IPS DF 6.9 (cell line): Measurements from ENCODE around the gene PLCD1.
A peak's percentile ranks its signal among the peaks of the same experiment; 100 is the strongest.

ENCODE experiments used
- DNase-seq: peaks from one replicate; pipeline ENCODE4 v3.0.0-alpha.2; 2013; ENCODE audit warnings: low read depth, low spot score
- H3K27ac ChIP-seq: one replicate; pipeline ENCODE4 v1.5.1; 2013; ENCODE audit warnings: low read length, control low read depth
- H3K27me3 ChIP-seq: 2 replicates; pipeline ENCODE4 v1.6.1; 2013; ENCODE audit warnings: mild to moderate bottlenecking, low read length; ENCODE audit not compliant: control insufficient read depth, insufficient read depth
- H3K36me3 ChIP-seq: 2 replicates; pipeline ENCODE4 v1.6.1; 2013; ENCODE audit warnings: low read length; ENCODE audit not compliant: control insufficient read depth, insufficient read depth
- H3K4me1 ChIP-seq: 2 replicates; pipeline ENCODE4 v1.6.1; 2013; ENCODE audit warnings: low read length; ENCODE audit not compliant: control insufficient read depth, insufficient read depth
- H3K4me3 ChIP-seq: 2 replicates; pipeline ENCODE4 v1.5.1; 2013; ENCODE audit warnings: mild to moderate bottlenecking, low read length
- H3K9me3 ChIP-seq: 2 replicates; pipeline ENCODE4 v1.6.1; 2013; ENCODE audit warnings: low read length, inconsistent platforms; ENCODE audit not compliant: control insufficient read depth, insufficient read depth
- WGBS: extraction: QIAGEN DNeasy Blood & Tissue Kit; methylation state at CpG from one replicate; pipeline ENCODE4 v1.1.7; 2013; ENCODE audit warnings: mixed read lengths, missing lambda C conversion rate; ENCODE audit not compliant: insufficient read length, insufficient coverage; 5-methylcytosine and 5-hydroxymethylcytosine counted together

PLCD1 gene

DNA sequence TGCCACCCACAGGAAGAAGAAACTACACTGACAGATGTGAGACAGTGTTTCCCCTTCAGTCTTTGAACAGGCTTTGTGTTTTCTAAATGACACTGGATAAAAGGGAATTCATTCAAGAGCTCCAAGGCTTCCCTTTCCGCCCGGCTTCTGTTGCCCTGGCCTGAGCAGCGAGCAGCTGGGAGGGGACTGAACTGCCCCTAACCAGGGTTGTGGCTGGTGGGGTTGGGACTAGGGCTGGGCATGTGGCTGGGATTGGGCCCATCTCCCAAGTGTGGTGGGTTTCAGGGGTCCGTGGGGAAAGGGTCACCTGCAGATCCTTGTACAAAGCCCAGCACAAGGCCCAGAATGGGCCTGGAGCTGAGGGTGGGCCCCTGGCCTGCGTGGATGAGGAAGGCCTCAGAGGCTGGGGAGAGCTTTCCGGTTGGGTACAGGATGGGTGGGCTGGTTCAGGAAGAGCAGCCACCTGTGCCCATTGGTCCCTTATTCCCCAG lies 28.4 kb downstream of the PLCD1 start:
- Histone ChIP-seq H3K9me3 (no peaks in the 10 kb centered on the region), H3K27ac (no peak overlapping the region), H3K4me3 (no peak overlapping the region), H3K4me1 (peaks cover 6% of the 10 kb centered on the region), H3K27me3 (no peaks in the 10 kb centered on the region), H3K36me3 (no peaks in the 10 kb centered on the region)
- DNase-seq: no peak
- WGBS: no CpG with 5 or more reads among the region's 6 CpGs

DNA sequence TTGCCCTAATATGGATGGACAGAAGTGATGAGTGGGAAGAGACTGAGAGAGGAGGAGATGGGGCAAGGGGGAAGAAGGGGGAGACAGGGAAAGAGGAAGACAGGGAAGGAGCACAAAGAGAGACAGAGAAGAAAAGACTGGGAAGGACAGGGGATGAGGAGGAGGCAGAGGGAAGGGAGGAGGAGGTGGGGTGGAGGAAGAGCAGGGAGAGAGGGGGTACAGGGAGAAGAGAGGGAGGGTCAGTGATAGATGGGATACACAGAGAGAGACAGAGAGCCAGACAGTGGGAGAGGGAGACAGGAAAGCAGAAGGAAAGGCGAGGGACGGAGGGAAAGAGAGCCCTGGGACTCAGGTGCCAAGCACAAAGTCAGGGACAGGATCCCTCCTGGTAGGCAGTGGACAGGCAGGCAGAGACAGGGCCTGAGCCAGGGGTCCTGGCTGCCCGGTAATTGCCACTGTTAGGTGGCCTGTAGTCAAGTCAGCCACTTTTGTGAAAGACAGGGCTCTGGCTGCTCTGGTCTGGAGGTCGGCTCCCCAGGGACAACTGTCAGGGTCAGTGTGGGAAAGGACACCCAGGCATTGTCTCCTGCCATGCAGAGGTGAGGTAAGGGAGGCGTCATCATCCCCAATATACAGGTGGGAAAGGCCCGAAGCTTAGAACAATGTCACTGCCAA lies 29.1 kb downstream of the PLCD1 start:
- DNase-seq: no peak
- H3K9me3 ChIP-seq: no peaks in the 10 kb centered on the region
- no CpG with 5 or more reads among the region's 6 CpGs for WGBS
- H3K27ac ChIP-seq: no peak overlapping the region
- no peak overlapping the region for H3K4me3 ChIP-seq
- no peaks in the 10 kb centered on the region for H3K27me3 ChIP-seq
- no peaks in the 10 kb centered on the region for H3K36me3 ChIP-seq
- H3K4me1 ChIP-seq: peaks cover 6% of the 10 kb centered on the region

DNA sequence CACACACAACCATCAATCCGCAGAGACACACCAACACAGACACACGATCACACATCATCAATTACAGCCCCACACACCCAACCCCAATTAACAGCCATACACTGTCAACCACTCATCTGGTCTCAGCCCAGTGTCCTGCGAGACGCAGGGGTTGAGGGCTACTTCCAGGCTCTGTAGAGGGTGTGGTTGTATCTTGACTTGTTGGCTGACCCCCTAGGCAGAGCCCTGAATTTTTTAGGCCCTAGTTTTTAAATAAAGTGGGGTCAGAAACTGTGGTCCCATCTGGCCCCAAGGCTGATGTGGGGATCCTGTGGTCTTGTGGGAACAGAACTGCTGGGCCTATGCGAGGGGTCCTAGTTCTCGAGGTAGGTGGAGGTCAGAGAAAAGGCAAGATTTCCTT lies 29.6 kb downstream of the PLCD1 start:
- no CpG with 5 or more reads among the region's 6 CpGs for WGBS
- Histone ChIP-seq H3K4me1 (peaks cover 6% of the 10 kb centered on the region), H3K27ac (no peak overlapping the region), H3K27me3 (no peaks in the 10 kb centered on the region), H3K36me3 (no peaks in the 10 kb centered on the region), H3K9me3 (no peaks in the 10 kb centered on the region), H3K4me3 (no peak overlapping the region)
- no peak for DNase-seq

DNA sequence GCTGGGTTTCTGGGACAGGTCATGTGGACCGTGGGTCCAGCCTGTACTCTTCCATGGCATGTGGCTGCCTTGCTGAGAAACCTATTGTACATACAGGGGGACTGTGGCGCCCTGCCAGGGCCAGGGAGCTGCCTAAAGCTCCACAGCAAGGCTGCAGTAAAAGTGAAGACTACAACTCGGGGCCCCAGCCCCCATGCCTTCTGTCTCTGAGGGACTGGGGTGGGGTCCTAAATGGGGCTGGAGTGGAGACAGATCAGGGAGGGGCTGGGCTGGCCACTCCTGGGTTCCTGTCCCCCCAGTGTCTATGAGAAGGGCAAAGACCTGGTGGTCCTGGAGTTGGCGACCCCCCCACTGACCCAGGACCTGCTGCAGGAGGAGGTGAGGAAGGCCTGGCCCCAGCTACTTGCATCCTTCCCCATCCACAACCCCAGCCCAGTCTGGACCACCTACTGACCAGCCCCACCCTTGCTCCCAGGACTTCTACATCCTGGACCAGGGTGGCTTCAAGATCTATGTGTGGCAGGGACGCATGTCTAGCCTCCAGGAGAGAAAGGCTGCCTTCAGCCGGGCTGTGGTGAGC lies 31.6 kb downstream of the PLCD1 start:
- DNase-seq: no peak
- Histone ChIP-seq H3K36me3 (no peaks in the 10 kb centered on the region), H3K27ac (no peak overlapping the region), H3K27me3 (no peaks in the 10 kb centered on the region), H3K4me1 (peaks cover 6% of the 10 kb centered on the region), H3K9me3 (no peaks in the 10 kb centered on the region), H3K4me3 (no peak overlapping the region)
- no CpG with 5 or more reads among the region's 6 CpGs for WGBS

DNA sequence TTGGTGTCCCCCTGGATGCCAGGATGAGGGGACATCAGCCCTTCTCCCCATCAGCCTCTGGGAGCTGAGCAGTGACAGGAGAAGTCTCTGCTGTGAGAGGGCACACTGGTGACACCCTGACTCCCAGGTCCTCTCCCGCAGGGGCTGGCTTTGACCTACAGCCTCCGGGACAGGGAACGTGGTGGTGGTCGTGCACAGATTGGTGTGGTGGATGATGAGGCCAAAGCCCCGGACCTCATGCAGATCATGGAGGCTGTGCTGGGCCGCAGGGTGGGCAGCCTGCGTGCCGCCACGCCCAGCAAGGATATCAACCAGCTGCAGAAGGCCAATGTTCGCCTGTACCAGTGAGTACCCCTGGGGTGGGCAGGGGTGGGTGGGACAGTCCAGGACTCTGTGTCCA lies 32.1 kb downstream of the PLCD1 start:
- WGBS: no CpG with 5 or more reads among the region's 10 CpGs
- H3K9me3 ChIP-seq: no peaks in the 10 kb centered on the region
- H3K36me3 ChIP-seq: no peaks in the 10 kb centered on the region
- peaks cover 6% of the 10 kb centered on the region for H3K4me1 ChIP-seq
- H3K27ac ChIP-seq: no peak overlapping the region
- no peak for DNase-seq
- no peak overlapping the region for H3K4me3 ChIP-seq
- H3K27me3 ChIP-seq: no peaks in the 10 kb centered on the region

DNA sequence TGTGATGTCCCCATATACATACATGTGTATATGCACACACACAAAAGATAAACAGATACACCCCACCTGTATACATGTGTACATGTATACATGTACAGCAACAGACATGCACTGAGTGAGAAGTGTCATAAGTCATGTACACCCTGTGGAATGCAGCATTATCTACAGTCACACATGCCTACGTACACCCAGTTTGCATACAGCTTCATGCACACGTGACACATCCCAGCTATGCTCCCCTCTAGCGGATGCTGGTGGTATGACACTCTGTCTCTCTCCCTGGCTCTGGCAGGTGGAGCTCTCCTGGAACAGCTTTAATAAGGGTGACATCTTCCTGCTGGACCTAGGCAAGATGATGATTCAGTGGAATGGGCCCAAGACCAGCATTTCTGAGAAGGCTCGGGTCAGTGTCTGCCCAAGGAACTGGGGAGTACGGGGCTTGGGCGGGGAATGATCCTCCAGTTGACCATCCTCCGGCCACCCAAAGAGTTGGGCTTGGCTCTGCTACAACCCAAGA lies 32.6 kb downstream of the PLCD1 start:
- H3K4me1 ChIP-seq: peaks cover 6% of the 10 kb centered on the region
- no peak overlapping the region for H3K4me3 ChIP-seq
- no peak overlapping the region for H3K27ac ChIP-seq
- H3K9me3 ChIP-seq: no peaks in the 10 kb centered on the region
- no peaks in the 10 kb centered on the region for H3K27me3 ChIP-seq
- no CpG with 5 or more reads among the region's 7 CpGs for WGBS
- DNase-seq: no peak
- no peaks in the 10 kb centered on the region for H3K36me3 ChIP-seq

DNA sequence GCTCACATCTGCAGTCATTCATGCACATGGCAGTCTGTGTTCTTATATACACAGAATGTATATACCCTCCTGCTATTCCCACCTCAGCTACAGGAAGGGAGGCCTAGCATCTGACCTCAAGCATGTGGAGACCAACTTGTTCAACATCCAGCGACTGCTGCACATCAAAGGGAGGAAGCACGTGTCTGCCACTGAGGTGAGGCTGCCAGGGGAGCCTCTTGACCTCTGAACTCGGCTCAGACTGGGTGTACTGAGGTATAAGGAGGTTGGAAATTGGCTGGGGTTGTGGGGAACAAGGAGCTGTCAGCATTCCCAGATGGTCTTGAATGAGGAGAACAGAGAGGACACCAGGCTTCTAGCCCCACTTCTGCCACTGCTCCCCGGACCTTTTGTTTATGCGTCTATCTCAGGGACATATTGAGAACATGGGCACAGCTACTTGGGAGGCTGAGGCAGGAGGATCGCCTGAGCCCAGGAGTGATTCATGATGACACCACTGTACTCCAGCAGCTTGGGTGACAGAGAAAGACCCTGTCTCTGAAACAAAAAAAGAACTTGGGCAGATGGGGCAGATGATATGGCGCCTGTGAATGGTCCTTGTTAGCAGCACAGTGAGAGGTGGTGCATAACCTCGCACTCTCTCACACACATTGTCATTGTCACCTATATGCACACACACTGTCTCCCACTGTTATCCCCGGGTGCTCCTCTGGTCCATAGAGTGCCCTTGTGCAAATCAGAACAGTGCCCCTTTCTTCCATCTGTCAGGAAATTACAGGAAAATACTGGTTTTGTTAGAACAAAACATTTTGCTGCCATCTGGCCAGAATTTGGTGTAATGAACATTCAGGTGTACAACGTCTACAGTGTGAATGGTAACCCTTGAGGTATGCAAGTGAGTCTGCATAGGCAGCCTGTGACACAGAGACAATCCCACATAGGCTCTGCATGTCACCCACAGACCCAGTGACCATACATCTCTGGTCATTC lies 33.5 kb downstream of the PLCD1 start:
- H3K9me3 ChIP-seq: no peaks in the 10 kb centered on the region
- no peak for DNase-seq
- H3K4me3 ChIP-seq: no peak overlapping the region
- WGBS: no CpG with 5 or more reads among the region's 10 CpGs
- no peak overlapping the region for H3K27ac ChIP-seq
- H3K4me1 ChIP-seq: peaks cover 6% of the 10 kb centered on the region
- H3K27me3 ChIP-seq: no peaks in the 10 kb centered on the region
- no peaks in the 10 kb centered on the region for H3K36me3 ChIP-seq

DNA sequence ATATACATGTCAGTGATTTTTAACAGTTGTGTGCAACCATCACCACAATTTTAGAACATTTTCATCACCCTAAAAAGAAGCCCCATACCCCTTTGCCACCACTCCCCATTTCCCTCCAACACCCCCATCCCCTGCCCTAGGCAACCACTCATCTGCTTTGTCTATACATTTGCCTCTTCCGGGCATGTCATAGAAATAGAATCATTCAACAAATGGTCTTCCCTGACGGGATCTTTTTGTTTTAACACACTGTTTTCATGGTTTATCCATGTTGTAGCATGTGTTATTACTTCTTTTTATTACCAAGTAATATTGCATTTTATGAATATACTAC lies 34.8 kb downstream of the PLCD1 start:
- H3K4me1 ChIP-seq: peaks cover 8% of the 10 kb centered on the region
- no peaks in the 10 kb centered on the region for H3K27me3 ChIP-seq
- no peaks in the 10 kb centered on the region for H3K36me3 ChIP-seq
- no peak for DNase-seq
- H3K4me3 ChIP-seq: peak overlapping the region; percentile 36; the same call in 1 of the 2 replicates
- H3K9me3 ChIP-seq: no peaks in the 10 kb centered on the region
- no CpG with 5 or more reads among the region's 2 CpGs for WGBS
- no peak overlapping the region for H3K27ac ChIP-seq

DNA sequence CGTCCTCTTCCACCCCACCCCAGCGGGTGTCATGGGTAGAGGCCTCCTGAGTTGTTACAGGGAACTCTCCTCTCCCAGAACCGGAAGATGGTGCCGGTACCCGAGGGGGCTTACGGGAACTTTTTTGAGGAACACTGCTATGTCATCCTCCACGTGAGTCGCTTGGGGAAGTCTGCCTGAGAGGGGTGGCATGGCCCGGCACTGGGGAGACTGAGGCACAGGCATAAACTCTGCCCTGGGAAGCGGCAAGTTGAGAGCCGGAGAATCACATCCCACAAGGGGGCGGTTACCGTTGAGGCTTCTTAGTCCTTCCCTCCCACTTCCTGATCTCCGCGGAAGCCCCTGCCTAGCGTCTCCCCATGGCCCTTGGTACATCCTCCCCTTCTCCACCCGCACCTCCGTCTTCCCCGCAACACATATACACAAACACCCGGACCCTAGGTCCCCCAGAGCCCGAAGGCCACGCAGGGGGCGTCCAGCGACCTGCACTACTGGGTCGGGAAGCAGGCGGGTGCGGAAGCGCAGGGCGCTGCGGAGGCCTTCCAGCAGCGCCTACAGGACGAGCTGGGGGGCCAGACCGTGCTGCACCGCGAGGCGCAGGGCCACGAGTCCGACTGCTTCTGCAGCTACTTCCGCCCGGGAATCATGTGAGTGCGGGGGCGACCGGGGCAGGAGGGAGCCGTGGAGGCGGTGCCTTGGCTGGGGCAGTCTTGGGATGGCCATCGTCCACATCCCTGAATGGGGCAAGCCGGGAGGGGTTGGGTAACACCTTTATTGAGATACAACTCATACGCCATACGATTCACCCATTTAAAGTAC lies 35.4 kb downstream of the PLCD1 start:
- Histone ChIP-seq H3K9me3 (no peaks in the 10 kb centered on the region), H3K4me3 (peak overlapping the region; percentile 36; the same call in 1 of the 2 replicates), H3K27me3 (no peaks in the 10 kb centered on the region), H3K4me1 (peaks cover 8% of the 10 kb centered on the region), H3K36me3 (no peaks in the 10 kb centered on the region), H3K27ac (no peak overlapping the region)
- WGBS: no CpG with 5 or more reads among the region's 49 CpGs
- no peak for DNase-seq

DNA sequence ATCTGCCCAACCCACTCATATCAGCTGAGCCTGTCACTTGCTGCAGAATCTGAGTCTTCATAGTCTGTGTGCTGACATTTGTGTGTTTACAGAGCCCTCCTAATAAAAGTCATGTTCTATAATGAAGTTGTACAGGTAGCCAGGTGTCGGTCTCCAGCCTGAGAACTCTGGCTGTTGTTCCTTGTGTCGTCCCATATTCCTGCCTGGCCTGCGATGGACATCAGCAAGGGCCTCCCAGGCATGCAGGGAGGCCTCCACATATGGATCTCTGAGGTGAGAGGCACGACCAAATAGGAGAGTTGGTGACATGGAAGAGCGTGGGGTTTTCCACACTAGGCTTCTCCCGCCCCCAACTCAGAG lies 36.0 kb downstream of the PLCD1 start:
- Histone ChIP-seq H3K4me3 (no peak overlapping the region), H3K9me3 (no peaks in the 10 kb centered on the region), H3K27me3 (no peaks in the 10 kb centered on the region), H3K4me1 (peaks cover 5% of the 10 kb centered on the region), H3K27ac (no peak overlapping the region), H3K36me3 (no peaks in the 10 kb centered on the region)
- no peak for DNase-seq
- no CpG with 5 or more reads among the region's 6 CpGs for WGBS
